H1 (cell line): ENCODE measurements around the gene SLC13A1.
A peak's percentile ranks its signal among the peaks of the same experiment; 100 is the strongest.

Source experiments
- EP300 ChIP-seq, 2 experiments: IDR thresholded peaks; 1 replicate in 1 of 2; 2 replicates in 1 of 2; pipeline ENCODE4 v1.6.1; 2011 to 2012; ENCODE audit warnings: low read depth in 2 of 2, low read length in 2 of 2, mild to moderate bottlenecking in 2 of 2, borderline replicate concordance in 1 of 2, inconsistent platforms in 1 of 2, moderate library complexity in 1 of 2
- GABPA ChIP-seq: IDR thresholded peaks from 2 replicates; pipeline ENCODE4 v1.6.1; 2011; ENCODE audit warnings: mild to moderate bottlenecking, low read length, moderate library complexity, borderline replicate concordance; ENCODE audit not compliant: insufficient read depth
- KDM1A ChIP-seq: fragments of 200-600, 300-600 bp; sonication (generic); IDR thresholded peaks from 2 replicates; pipeline ENCODE4 v1.7.1; 2016; ENCODE audit warnings: mild to moderate bottlenecking, low read length, borderline replicate concordance
- POLR2AphosphoS5 ChIP-seq: IDR thresholded peaks from 2 replicates; pipeline ENCODE4 v1.6.1; 2011; ENCODE audit warnings: low read depth, low read length
- RNF2 ChIP-seq: fragments of 200-900, 300-1000 bp; sonication (generic); IDR thresholded peaks from 2 replicates; pipeline ENCODE4 v1.7.1; 2016; ENCODE audit warnings: borderline replicate concordance, low read depth, mild to moderate bottlenecking, antibody characterized with exemption, low read length; ENCODE audit not compliant: poor library complexity, severe bottlenecking; ENCODE audit errors: missing control alignments
- SRF ChIP-seq: IDR thresholded peaks from 2 replicates; pipeline ENCODE4 v1.6.1; 2011; ENCODE audit warnings: mild to moderate bottlenecking, low read depth, low read length, moderate library complexity
- TF ChIP-seq, protein P1 (sequence below), 3 experiments: IDR thresholded peaks; 1 replicate in 2 of 3; 2 replicates in 1 of 3; pipeline versions ENCODE4 v1.5.1 to v1.6.1; 2011; ENCODE audit warnings: low read length in 3 of 3, mild to moderate bottlenecking in 3 of 3, inconsistent platforms in 2 of 3, low read depth in 1 of 3, moderate library complexity in 1 of 3; ENCODE audit not compliant: insufficient read depth in 1 of 3; ENCODE audit errors: control extremely low read depth in 1 of 3

DNA sequence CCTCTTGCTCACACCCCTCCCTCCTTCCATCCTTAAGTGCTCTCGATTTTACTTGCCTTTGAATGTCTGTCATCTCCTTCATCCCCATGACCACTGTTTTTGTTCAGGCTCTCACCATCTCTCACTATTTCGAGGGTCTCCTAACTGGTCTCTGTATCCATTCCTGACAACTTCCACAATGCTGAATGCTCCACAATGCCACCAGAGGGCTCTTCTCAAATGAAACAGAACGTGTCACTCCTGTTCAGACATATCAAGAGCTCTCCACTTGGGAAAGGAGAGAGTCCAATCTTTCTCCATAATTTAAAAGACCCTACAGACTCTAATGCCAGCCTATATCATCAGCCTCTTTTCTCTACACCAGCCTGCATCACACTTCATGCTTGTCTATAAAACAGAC, 9.0 kb upstream of the SLC13A1 start:
- TF ChIP-seq, protein P1, sequence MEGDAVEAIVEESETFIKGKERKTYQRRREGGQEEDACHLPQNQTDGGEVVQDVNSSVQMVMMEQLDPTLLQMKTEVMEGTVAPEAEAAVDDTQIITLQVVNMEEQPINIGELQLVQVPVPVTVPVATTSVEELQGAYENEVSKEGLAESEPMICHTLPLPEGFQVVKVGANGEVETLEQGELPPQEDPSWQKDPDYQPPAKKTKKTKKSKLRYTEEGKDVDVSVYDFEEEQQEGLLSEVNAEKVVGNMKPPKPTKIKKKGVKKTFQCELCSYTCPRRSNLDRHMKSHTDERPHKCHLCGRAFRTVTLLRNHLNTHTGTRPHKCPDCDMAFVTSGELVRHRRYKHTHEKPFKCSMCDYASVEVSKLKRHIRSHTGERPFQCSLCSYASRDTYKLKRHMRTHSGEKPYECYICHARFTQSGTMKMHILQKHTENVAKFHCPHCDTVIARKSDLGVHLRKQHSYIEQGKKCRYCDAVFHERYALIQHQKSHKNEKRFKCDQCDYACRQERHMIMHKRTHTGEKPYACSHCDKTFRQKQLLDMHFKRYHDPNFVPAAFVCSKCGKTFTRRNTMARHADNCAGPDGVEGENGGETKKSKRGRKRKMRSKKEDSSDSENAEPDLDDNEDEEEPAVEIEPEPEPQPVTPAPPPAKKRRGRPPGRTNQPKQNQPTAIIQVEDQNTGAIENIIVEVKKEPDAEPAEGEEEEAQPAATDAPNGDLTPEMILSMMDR (IDR thresholded peaks at IDR 0.05; ENCODE audit: control extremely low read depth in 1 of 3, insufficient read depth in 1 of 3, low read depth in 1 of 3, low read length in 3 of 3): peak in 2 of 3 experiments; percentile 48 to 52; a peak in 3 of 4 replicates
- TF ChIP-seq RNF2 (no peak), GABPA (no peak), SRF (no peak), POLR2AphosphoS5 (no peak), EP300 (IDR thresholded peaks at IDR 0.05; ENCODE audit: borderline replicate concordance in 1 of 2, low read depth in 2 of 2, low read length in 2 of 2) (no peak), KDM1A (no peak)
